Stimulated activated effector memory CD8-positive, alpha-beta T cell treated with anti-CD3 and anti-CD28 coated beads, Interleukin-12 subunit alpha, Interleukin-12 subunit beta, amount 100 ng/mL, for 72 hours (primary cell): ENCODE data around the gene NFKBIB.

Source experiments
- ATAC-seq: fragments of 150-1000 bp; cut with Tn5 transposase; 2 replicates; pipeline ENCODE4 v1.10.0; 2021
- DNase-seq, 2 donors: peaks; one replicate each; pipeline ENCODE4 v3.0.0; 2021 to 2022; ENCODE audit warnings: low spot score in 2 of 2
- H3K27ac Mint-ChIP-seq: one replicate; pipeline ENCODE4 v1.8.0; 2022; ENCODE audit warnings: mild to moderate bottlenecking, mixed read lengths
- H3K36me3 Mint-ChIP-seq: one replicate; pipeline ENCODE4 v1.8.0; 2022; ENCODE audit warnings: mild to moderate bottlenecking, mixed read lengths
- H3K4me1 Mint-ChIP-seq: one replicate; pipeline ENCODE4 v1.8.0; 2022; ENCODE audit warnings: mixed read lengths
- H3K4me3 Mint-ChIP-seq: one replicate; pipeline ENCODE4 v1.8.0; 2022; ENCODE audit warnings: mild to moderate bottlenecking, mixed read lengths
- H3K9me3 Mint-ChIP-seq: one replicate; pipeline ENCODE4 v1.8.0; 2022; ENCODE audit warnings: mixed read lengths

NFKBIB gene

GRCh38 chr19:38910488-38910887 lies 10.7 kb downstream of the NFKBIB start:
- DNase-seq (no peak), ATAC-seq (no peak)
- peak overlapping the region; percentile 69 for H3K27ac Mint-ChIP-seq
- H3K4me1 Mint-ChIP-seq, result peaks cover 23% of the 10 kb centered on the region
- H3K4me3 Mint-ChIP-seq, result no peak overlapping the region
- no peaks in the 10 kb centered on the region for H3K9me3 Mint-ChIP-seq
- peaks cover 44% of the 10 kb centered on the region for H3K36me3 Mint-ChIP-seq

- no peak for ATAC-seq
- no peak for DNase-seq
- Mint-ChIP-seq H3K27ac (no peak overlapping the region), H3K36me3 (peaks cover 34% of the 10 kb centered on the region), H3K4me1 (peaks cover 23% of the 10 kb centered on the region), H3K4me3 (no peak overlapping the region), H3K9me3 (no peaks in the 10 kb centered on the region)
These were observed 11.7 kb downstream of the NFKBIB start for GRCh38 chr19:38911388-38912001.

GRCh38 chr19:38912600-38913514 lies 13.1 kb downstream of the NFKBIB start:
- no peak for DNase-seq
- peaks cover 20% of the 10 kb centered on the region for H3K36me3 Mint-ChIP-seq
- H3K27ac Mint-ChIP-seq, result peak overlapping the region; percentile 67
- H3K4me3 Mint-ChIP-seq, result no peak overlapping the region
- peaks cover 16% of the 10 kb centered on the region for H3K4me1 Mint-ChIP-seq
- peak; percentile 48 for ATAC-seq
- H3K9me3 Mint-ChIP-seq, result no peaks in the 10 kb centered on the region

DNA sequence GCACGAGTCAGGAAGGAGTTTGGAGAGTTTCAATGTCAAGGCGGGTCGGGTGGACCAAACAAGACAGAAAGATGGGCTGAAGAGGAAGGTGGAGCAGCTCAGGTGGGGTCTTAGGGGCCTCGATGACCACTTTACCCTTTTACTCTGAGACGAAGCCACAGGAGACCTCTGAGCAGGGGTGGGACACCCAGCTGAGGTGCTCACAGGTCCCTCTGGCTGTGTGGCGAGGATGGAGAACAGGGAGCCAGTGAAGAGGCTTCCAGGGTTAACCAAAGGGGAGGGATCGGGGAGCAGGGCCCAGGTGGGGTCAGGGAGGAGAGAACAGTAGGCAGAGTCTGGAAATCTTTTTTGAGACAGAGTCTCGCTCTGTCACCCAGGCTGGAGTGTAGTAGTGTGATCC lies 14.2 kb downstream of the NFKBIB start:
- Mint-ChIP-seq H3K27ac (peak overlapping the region; percentile 69), H3K9me3 (no peaks in the 10 kb centered on the region), H3K4me1 (peaks cover 15% of the 10 kb centered on the region), H3K4me3 (no peak overlapping the region), H3K36me3 (peaks cover 9% of the 10 kb centered on the region)
- ATAC-seq, result no peak
- DNase-seq, result no peak

- DNase-seq (no peak), ATAC-seq (no peak)
- Mint-ChIP-seq H3K27ac (peak overlapping the region; percentile 69), H3K4me1 (peaks cover 13% of the 10 kb centered on the region), H3K9me3 (no peaks in the 10 kb centered on the region), H3K4me3 (no peak overlapping the region), H3K36me3 (peaks cover 4% of the 10 kb centered on the region)
These were observed 15.9 kb downstream of the NFKBIB start for GRCh38 chr19:38915329-38916321.

DNA sequence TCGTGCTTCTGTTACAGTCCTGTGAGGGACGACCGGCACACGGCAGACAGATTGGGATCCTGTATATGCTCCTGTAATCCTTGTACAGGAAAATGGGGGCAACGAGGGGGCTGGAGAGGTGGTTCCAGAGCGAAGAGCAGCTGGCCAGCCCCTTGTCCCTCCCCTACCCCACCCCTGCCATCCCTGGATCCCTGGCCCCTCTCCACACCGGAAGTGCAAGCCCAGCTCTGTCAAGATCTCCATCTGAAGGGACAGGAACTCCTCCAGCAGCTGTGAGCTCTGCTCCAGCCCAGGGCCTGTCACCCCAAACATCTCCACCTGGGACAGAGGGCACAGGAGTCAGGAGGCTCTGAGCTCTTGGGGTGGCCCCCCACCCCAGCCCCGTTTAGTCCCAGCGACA lies 17.7 kb downstream of the NFKBIB start:
- Mint-ChIP-seq H3K27ac (peak overlapping the region; percentile 38), H3K4me3 (no peak overlapping the region), H3K4me1 (peaks cover 8% of the 10 kb centered on the region), H3K9me3 (no peaks in the 10 kb centered on the region), H3K36me3 (peaks cover 9% of the 10 kb centered on the region)
- no peak for DNase-seq
- no peak for ATAC-seq

- peaks cover 9% of the 10 kb centered on the region for H3K36me3 Mint-ChIP-seq
- H3K4me3 Mint-ChIP-seq, result no peak overlapping the region
- ATAC-seq, result no peak
- H3K9me3 Mint-ChIP-seq, result no peaks in the 10 kb centered on the region
- DNase-seq, result no peak
- peak overlapping the region; percentile 38 for H3K27ac Mint-ChIP-seq
- H3K4me1 Mint-ChIP-seq, result peaks cover 3% of the 10 kb centered on the region
These were observed 18.2 kb downstream of the NFKBIB start for GRCh38 chr19:38917921-38918491.

- no peaks in the 10 kb centered on the region for H3K4me1 Mint-ChIP-seq
- ATAC-seq (no peak), DNase-seq (no peak)
- no peak overlapping the region for H3K27ac Mint-ChIP-seq
- H3K4me3 Mint-ChIP-seq, result no peak overlapping the region
- no peaks in the 10 kb centered on the region for H3K9me3 Mint-ChIP-seq
- peaks cover 11% of the 10 kb centered on the region for H3K36me3 Mint-ChIP-seq
These were observed 18.8 kb downstream of the NFKBIB start for GRCh38 chr19:38918526-38918925.

DNA sequence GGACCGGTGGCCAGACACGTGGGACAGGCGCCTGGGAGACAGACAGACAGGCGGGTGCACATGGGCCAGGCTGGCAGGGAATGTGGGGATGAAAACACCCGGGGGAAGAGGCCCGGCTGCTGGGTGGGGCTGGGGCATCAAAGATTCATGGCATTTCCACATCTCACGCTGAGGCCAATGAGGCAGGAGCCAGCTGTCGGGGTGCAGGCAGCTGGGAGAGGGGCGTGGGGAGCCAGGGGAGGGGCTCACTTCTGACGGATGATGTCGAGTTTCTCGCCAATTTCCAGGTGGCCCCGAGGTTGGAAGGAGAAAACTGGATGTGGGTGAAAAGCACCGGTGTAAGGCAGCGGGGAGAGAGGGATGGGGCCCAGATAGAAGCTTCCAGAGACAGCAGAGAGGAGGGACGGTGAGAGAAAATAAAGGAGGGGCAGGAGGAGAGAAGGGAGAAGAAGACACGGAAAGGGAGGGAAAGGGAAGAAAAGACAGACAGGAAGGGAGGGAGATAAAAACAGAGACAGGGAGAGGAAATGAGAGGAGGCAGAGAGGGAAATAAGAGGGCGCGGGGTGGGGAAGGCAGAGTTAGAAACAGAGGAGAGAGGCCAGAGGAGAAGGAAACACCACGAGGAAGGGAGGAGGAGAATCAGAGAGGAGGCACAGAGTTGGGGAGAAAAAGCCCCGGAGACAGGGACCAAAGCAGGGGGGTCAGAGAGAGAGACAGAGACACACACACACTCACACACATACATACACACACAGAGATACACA lies 20.2 kb downstream of the NFKBIB start:
- H3K9me3 Mint-ChIP-seq, result no peaks in the 10 kb centered on the region
- DNase-seq (no peak), ATAC-seq (no peak)
- H3K4me3 Mint-ChIP-seq, result no peak overlapping the region
- H3K36me3 Mint-ChIP-seq, result peaks cover 26% of the 10 kb centered on the region
- H3K4me1 Mint-ChIP-seq, result peaks cover 9% of the 10 kb centered on the region
- H3K27ac Mint-ChIP-seq, result no peak overlapping the region

DNA sequence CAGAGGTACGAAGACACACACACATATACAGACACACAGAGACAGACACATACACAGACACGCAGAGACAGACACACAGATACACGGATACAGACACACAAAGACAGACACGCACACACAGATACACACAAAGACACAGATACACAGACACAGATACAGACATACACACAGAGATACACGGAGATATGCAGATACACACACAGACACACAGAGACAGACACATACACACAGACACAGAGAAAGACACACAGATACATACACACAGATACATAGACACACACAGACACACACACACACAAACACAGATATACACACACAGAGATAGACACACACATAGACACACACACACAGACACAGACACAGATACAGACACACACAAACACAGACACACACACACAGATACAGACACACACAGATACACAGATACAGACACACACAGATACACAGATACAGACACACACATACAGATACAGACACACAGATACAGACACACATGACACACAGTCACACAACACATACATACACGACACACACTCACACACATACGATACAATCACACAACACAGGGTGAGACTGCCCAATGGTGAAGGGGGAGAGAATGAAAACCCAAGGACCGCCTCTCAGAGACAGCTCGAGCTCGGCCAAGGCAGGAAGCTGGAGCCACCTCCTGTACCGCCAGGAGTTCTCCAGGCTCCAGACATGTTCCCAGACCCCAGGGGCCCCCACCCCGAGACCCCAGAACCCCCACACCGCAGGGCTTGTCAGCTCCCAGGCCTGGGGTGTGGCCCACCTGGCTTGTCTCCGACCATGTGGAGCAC lies 21.0 kb downstream of the NFKBIB start:
- H3K27ac Mint-ChIP-seq, result no peak overlapping the region
- H3K4me1 Mint-ChIP-seq, result peaks cover 14% of the 10 kb centered on the region
- DNase-seq, result no peak
- H3K4me3 Mint-ChIP-seq, result no peak overlapping the region
- ATAC-seq, result no peak
- H3K36me3 Mint-ChIP-seq, result peaks cover 32% of the 10 kb centered on the region
- no peaks in the 10 kb centered on the region for H3K9me3 Mint-ChIP-seq

DNA sequence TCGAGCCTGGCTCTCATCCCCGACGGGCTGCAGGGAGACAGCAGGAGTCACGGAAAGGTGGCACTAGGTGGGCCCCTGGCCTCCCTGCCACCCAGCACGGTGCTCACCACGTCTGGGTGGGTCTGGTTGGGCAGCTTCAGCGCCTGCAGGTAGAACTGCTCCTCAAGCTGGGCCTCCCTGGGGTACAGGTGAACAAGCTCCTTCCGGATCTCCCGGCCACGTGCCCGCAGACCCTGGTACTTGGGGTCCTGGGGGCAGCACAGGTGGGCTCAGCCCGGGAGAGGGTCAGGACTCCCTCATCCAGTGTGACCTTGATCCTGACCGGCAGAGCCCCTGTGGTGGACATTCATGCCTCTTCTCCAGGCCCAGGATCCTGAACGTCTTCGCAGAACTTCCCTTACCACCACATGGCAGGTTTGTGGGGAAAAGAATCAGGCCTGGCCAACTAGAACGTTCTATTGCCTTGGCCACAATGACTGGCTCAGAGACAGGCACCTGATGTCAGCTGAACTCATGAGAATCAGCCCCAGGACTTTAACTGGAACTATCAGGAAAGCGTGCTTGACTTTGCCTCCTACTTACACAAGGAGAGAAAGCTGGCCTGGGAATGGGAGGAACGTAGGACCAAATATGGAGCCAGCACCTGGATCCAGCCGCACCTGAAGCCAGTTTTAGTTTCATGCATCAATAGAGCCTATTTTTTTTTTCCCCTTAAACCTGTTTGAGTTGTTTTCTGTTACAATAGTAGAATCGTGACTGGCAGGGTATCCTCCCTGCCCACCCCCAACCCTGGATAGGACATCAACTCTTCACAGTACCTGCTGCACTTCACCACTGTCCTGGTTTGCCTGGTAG lies 21.9 kb downstream of the NFKBIB start:
- H3K4me3 Mint-ChIP-seq, result no peak overlapping the region
- H3K9me3 Mint-ChIP-seq, result no peaks in the 10 kb centered on the region
- ATAC-seq (no peak), DNase-seq (no peak)
- H3K4me1 Mint-ChIP-seq, result peaks cover 21% of the 10 kb centered on the region
- peaks cover 40% of the 10 kb centered on the region for H3K36me3 Mint-ChIP-seq
- peak overlapping the region; percentile 55 for H3K27ac Mint-ChIP-seq

DNA sequence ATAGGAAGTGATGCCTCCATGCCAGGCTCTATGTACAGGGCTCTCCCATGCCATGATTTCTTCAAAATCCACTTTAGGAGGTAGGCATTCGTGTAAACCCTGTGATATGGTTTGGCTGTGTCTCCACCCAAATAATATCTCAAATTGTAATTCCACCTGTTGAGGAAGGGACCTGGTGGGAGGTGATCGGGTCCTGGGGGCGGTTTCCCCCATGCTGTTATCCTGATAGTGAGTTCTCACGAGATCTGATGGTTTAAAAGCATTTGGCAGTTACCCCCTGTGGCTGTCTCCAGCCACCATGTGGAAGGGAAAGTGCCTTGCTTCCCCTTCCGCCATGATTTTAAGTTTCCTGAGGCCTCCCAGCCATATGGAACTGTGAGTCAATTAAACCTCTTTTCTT lies 22.7 kb downstream of the NFKBIB start:
- H3K9me3 Mint-ChIP-seq, result no peaks in the 10 kb centered on the region
- DNase-seq (no peak), ATAC-seq (no peak)
- H3K36me3 Mint-ChIP-seq, result peaks cover 40% of the 10 kb centered on the region
- peaks cover 22% of the 10 kb centered on the region for H3K4me1 Mint-ChIP-seq
- H3K27ac Mint-ChIP-seq, result no peak overlapping the region
- no peak overlapping the region for H3K4me3 Mint-ChIP-seq

GRCh38 chr19:38924388-38924787 lies 24.6 kb downstream of the NFKBIB start:
- Mint-ChIP-seq H3K36me3 (peaks cover 45% of the 10 kb centered on the region), H3K4me3 (peak overlapping the region; percentile 13), H3K27ac (peak overlapping the region; percentile 80), H3K9me3 (no peaks in the 10 kb centered on the region), H3K4me1 (peaks cover 41% of the 10 kb centered on the region)
- ATAC-seq (peak; percentile 80), DNase-seq (no peak)
